GM12892 (cell line): ENCODE results near the gene USF1.
"Not testable (repeated sequence)": the region's sequence is repeated elsewhere in the genome, so short reads cannot be mapped to it uniquely, and the experiment has no call there.

Experiments
- DNase-seq: peaks from one replicate; pipeline ENCODE4 v3.0.0; 2011; ENCODE audit not compliant: insufficient read length
- FAIRE-seq: peaks from 2 replicates; lab custom pipeline; 2011; peaks lifted over from hg19 to GRCh38; lab: Jason Lieb, UNC
- POLR2A ChIP-seq: IDR thresholded peaks from 2 replicates; pipeline ENCODE4 v1.6.1; 2011; ENCODE audit warnings: low read depth, low read length, control low read depth
- POLR2AphosphoS5 ChIP-seq: IDR thresholded peaks from 2 replicates; pipeline ENCODE4 v1.6.1; 2011; ENCODE audit warnings: low read depth, low read length, control low read depth
- TAF1 ChIP-seq: IDR thresholded peaks from 2 replicates; pipeline ENCODE4 v1.6.1; 2011; ENCODE audit warnings: low read depth, mild to moderate bottlenecking, control low read depth, low read length, borderline replicate concordance

Gene USF1

GRCh38 chr1:161009602-161010211 lies 36.1 kb downstream of the USF1 start:
- FAIRE-seq (no peak), DNase-seq (no peak)
- TF ChIP-seq TAF1, result no peak
- no peak for TF ChIP-seq POLR2A
- no peak for TF ChIP-seq POLR2AphosphoS5

GRCh38 chr1:161008869-161009510 lies 36.8 kb downstream of the USF1 start:
- FAIRE-seq, result no peak
- DNase-seq, result no peak
- TF ChIP-seq POLR2A (no peak), POLR2AphosphoS5 (no peak), TAF1 (no peak)

GRCh38 chr1:161007369-161007768 lies 38.4 kb downstream of the USF1 start:
- TF ChIP-seq POLR2AphosphoS5 (no peak), POLR2A (no peak), TAF1 (no peak)
- DNase-seq (no peak), FAIRE-seq (no peak)

- TF ChIP-seq POLR2A (no peak), TAF1 (no peak), POLR2AphosphoS5 (no peak)
- DNase-seq, result no peak
- no peak for FAIRE-seq
Observed at GRCh38 chr1:161006563-161006962, 39.2 kb downstream of the USF1 start.

- DNase-seq (no peak), FAIRE-seq (no peak)
- TF ChIP-seq TAF1 (no peak), POLR2AphosphoS5 (no peak), POLR2A (no peak)
Observed at GRCh38 chr1:161001525-161001924, 44.3 kb downstream of the USF1 start.

GRCh38 chr1:161000736-161001480 lies 44.9 kb downstream of the USF1 start:
- no peak for TF ChIP-seq POLR2AphosphoS5
- no peak for TF ChIP-seq TAF1
- no peak for TF ChIP-seq POLR2A
- FAIRE-seq, result no peak
- no peak for DNase-seq

GRCh38 chr1:160999376-160999775 lies 46.4 kb downstream of the USF1 start:
- FAIRE-seq (no peak), DNase-seq (no peak)
- TF ChIP-seq TAF1 (no peak), POLR2AphosphoS5 (no peak), POLR2A (no peak)

- FAIRE-seq, result peak; percentile 90
- no peak for DNase-seq
- TF ChIP-seq POLR2A (no peak), TAF1 (no peak), POLR2AphosphoS5 (no peak)
Observed at GRCh38 chr1:160997323-160998038, 48.3 kb downstream of the USF1 start.

GRCh38 chr1:160996178-160996577 lies 49.6 kb downstream of the USF1 start:
- FAIRE-seq (no peak), DNase-seq (no peak)
- TF ChIP-seq TAF1 (no peak), POLR2A (no peak), POLR2AphosphoS5 (no peak)

- no peak for FAIRE-seq
- TF ChIP-seq POLR2AphosphoS5 (no peak), POLR2A (no peak), TAF1 (no peak)
- no peak for DNase-seq
Observed at GRCh38 chr1:160993544-160994193, 52.1 kb downstream of the USF1 start.

GRCh38 chr1:160992036-160992435 lies 53.7 kb downstream of the USF1 start:
- DNase-seq, FAIRE-seq: not testable (repeated sequence)
